NCI-H526 treated with DMSO at 0.1 percent for 48 hours (cell line): ENCODE data around the gene TTYH3.
A peak's percentile ranks its signal among the peaks of the same experiment; 100 is the strongest.

Experiments used
- DNase-seq: peaks from one replicate; lab custom pipeline; 2025; lab: John Stamatoyannopoulos, UW

The TTYH3 gene

GRCh38 chr7:2708547-2709310, 76.9 kb downstream of the TTYH3 start:
- no peak for DNase-seq

- DNase-seq: peak; percentile 48
Measured at GRCh38 chr7:2709553-2710285, 77.9 kb downstream of the TTYH3 start.

GRCh38 chr7:2710286-2710655, 78.5 kb downstream of the TTYH3 start:
- no peak for DNase-seq

GRCh38 chr7:2710901-2711551, 79.2 kb downstream of the TTYH3 start:
- DNase-seq: no peak

GRCh38 chr7:2711895-2712675, 80.3 kb downstream of the TTYH3 start:
- no peak for DNase-seq

- DNase-seq: no peak
Measured at GRCh38 chr7:2713370-2713769, 81.6 kb downstream of the TTYH3 start.

- DNase-seq: no peak
Measured at GRCh38 chr7:2713978-2714377, 82.2 kb downstream of the TTYH3 start.
